Endothelial cell of umbilical vein (primary cell): ENCODE results near the gene RAB11B.

Source experiments
- EZH2 ChIP-seq: IDR thresholded peaks from 2 replicates; pipeline ENCODE4 v1.6.1; 2012; ENCODE audit warnings: borderline replicate concordance, low read depth, mild to moderate bottlenecking, moderate library complexity, low read length, inconsistent platforms; ENCODE audit not compliant: severe bottlenecking
- MYC ChIP-seq: IDR thresholded peaks from one replicate; pipeline ENCODE4 v1.6.1; 2011; ENCODE audit warnings: mild to moderate bottlenecking, low read depth, low read length
- POLR2A ChIP-seq: IDR thresholded peaks from 2 replicates; pipeline ENCODE4 v1.6.1; 2012; ENCODE audit warnings: low read depth, mild to moderate bottlenecking, control low read depth, low read length
- POLR2AphosphoS5 ChIP-seq: IDR thresholded peaks from 2 replicates; pipeline ENCODE4 v1.6.1; 2012; ENCODE audit warnings: low read depth, mild to moderate bottlenecking, control low read depth, low read length, moderate library complexity; ENCODE audit not compliant: insufficient read depth
- TF ChIP-seq, protein P1 (sequence below), 2 donors: IDR thresholded peaks; 1 replicate in 1 of 2; 2 replicates in 1 of 2; pipeline ENCODE4 v1.5.1; 2011; ENCODE audit warnings: low read length in 2 of 2, mild to moderate bottlenecking in 2 of 2, moderate library complexity in 2 of 2, control low read depth in 1 of 2, inconsistent platforms in 1 of 2, low read depth in 1 of 2; ENCODE audit not compliant: insufficient read depth in 1 of 2; ENCODE audit errors: extremely low read depth in 1 of 2

GRCh38 chr19:8361921-8362793 lies 28.0 kb upstream of the RAB11B start:
- TF ChIP-seq, protein P1, sequence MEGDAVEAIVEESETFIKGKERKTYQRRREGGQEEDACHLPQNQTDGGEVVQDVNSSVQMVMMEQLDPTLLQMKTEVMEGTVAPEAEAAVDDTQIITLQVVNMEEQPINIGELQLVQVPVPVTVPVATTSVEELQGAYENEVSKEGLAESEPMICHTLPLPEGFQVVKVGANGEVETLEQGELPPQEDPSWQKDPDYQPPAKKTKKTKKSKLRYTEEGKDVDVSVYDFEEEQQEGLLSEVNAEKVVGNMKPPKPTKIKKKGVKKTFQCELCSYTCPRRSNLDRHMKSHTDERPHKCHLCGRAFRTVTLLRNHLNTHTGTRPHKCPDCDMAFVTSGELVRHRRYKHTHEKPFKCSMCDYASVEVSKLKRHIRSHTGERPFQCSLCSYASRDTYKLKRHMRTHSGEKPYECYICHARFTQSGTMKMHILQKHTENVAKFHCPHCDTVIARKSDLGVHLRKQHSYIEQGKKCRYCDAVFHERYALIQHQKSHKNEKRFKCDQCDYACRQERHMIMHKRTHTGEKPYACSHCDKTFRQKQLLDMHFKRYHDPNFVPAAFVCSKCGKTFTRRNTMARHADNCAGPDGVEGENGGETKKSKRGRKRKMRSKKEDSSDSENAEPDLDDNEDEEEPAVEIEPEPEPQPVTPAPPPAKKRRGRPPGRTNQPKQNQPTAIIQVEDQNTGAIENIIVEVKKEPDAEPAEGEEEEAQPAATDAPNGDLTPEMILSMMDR (IDR thresholded peaks at IDR 0.05; ENCODE audit: extremely low read depth in 1 of 2, insufficient read depth in 1 of 2, low read depth in 1 of 2, low read length in 2 of 2) = no peak
- TF ChIP-seq POLR2AphosphoS5 (peak; percentile 93), EZH2 (no peak), POLR2A (peak; percentile 49), MYC (no peak)
